A549 (cell line): ENCODE results near the gene UBL7. TPM values are rescaled to one million over a fixed set of nuclear protein-coding genes. Genes with fewer than 3 reads are reported as not detected.
A peak's percentile ranks its signal among the peaks of the same experiment; 100 is the strongest.

ENCODE experiments used
- ATAC-seq, 2 experiments: fragments of 200-7000 bp in 1 of 2; fragments of >200 bp in 1 of 2; cut with Nextera tagmentation in 1 of 2; cut with Tn5 transposase in 1 of 2; 3 replicates each; pipeline versions ENCODE4 v1.8.0 to v1.9.1; 2018 to 2020; ENCODE audit warnings: mild to moderate bottlenecking in 1 of 2, moderate library complexity in 1 of 2
- CTCF ChIA-PET: fragments of 300-600 bp; sonication (Branson Sonifier 250); formaldehyde crosslinking; extraction: SDS; loops from one replicate; lab custom pipeline; 2021; ENCODE audit warnings: antibody characterized with exemption, inconsistent platforms; lab: Yijun Ruan, JAX
- POLR2A ChIA-PET: fragments of 350-600 bp; formaldehyde crosslinking; extraction: SDS; loops from one replicate; lab custom pipeline; 2021; ENCODE audit warnings: antibody characterized with exemption, inconsistent platforms; lab: Yijun Ruan, JAX
- DNase-seq, 2 experiments: peaks; one replicate each; pipeline versions ENCODE4 v3.0.0 to v3.0.0-alpha.2; 2011 to 2016; ENCODE audit warnings: low read depth in 1 of 2, low spot score in 1 of 2
- FAIRE-seq: peaks from 2 replicates; lab custom pipeline; 2011; peaks lifted over from hg19 to GRCh38; lab: Jason Lieb, UNC
- H3K27ac ChIP-seq, 2 experiments: fragments of >200 bp; sonication (Bioruptor Twin); formaldehyde crosslinking; 3 replicates each; pipeline ENCODE4 v1.5.1; 2016 to 2017
- H3K4me1 ChIP-seq: fragments of >200 bp; sonication (Bioruptor Twin); formaldehyde crosslinking; 3 replicates; pipeline ENCODE4 v1.6.1; 2016
- H3K4me2 ChIP-seq: fragments of >200 bp; sonication (Bioruptor Twin); formaldehyde crosslinking; 3 replicates; pipeline ENCODE4 v1.6.1; 2016
- H3K4me3 ChIP-seq: fragments of >200 bp; sonication (Bioruptor Twin); formaldehyde crosslinking; 3 replicates; pipeline ENCODE4 v1.5.1; 2016
- H3K9me3 ChIP-seq: fragments of >200 bp; sonication (Bioruptor Twin); formaldehyde crosslinking; 3 replicates; pipeline ENCODE4 v1.6.1; 2016
- CBX2 ChIP-seq: fragments of 200-600 bp; sonication (generic); IDR thresholded peaks from 2 replicates; pipeline ENCODE4 v1.6.1; 2016; ENCODE audit warnings: low read depth, mild to moderate bottlenecking, borderline replicate concordance
- CBX8 ChIP-seq: fragments of 200-600 bp; sonication (generic); IDR thresholded peaks from 2 replicates; pipeline ENCODE4 v1.6.1; 2016
- CTCF ChIP-seq: fragments of >200 bp; sonication (Bioruptor Twin); formaldehyde crosslinking; IDR thresholded peaks from 3 replicates; pipeline ENCODE4 v1.5.1; 2016
- ELK1 ChIP-seq: fragments of 150-350 bp; IDR thresholded peaks from 2 replicates; pipeline ENCODE4 v1.6.1; 2014; ENCODE audit warnings: low read depth, mild to moderate bottlenecking, low read length
- ESRRA ChIP-seq: fragments of 150-350 bp; IDR thresholded peaks from 2 replicates; pipeline ENCODE4 v1.6.1; 2014; ENCODE audit warnings: mild to moderate bottlenecking, low read length, borderline replicate concordance
- FOSB ChIP-seq: fragments of 250-450 bp; sonication (Bioruptor Pico); IDR thresholded peaks from 2 replicates; pipeline ENCODE4 v1.5.0; 2020; ENCODE audit warnings: mild to moderate bottlenecking, moderate library complexity
- FOSL2 ChIP-seq, 2 experiments: fragments of 450-650 bp in 1 of 2; fragments of >200 bp in 1 of 2; sonication (Bioruptor Twin) in 1 of 2; formaldehyde crosslinking; IDR thresholded peaks; 2 replicates each; pipeline versions ENCODE4 v1.5.0 to v1.6.1; 2016 to 2020; ENCODE audit warnings: mild to moderate bottlenecking in 1 of 2, moderate library complexity in 1 of 2
- JUNB ChIP-seq: fragments of >200 bp; sonication (Bioruptor Twin); formaldehyde crosslinking; IDR thresholded peaks from 2 replicates; pipeline ENCODE4 v1.6.1; 2016
- KDM5A ChIP-seq: fragments of 200-600 bp; sonication (generic); IDR thresholded peaks from 2 replicates; pipeline ENCODE4 v1.6.1; 2016; ENCODE audit warnings: antibody characterized with exemption, mild to moderate bottlenecking
- MAX ChIP-seq: IDR thresholded peaks from 2 replicates; pipeline ENCODE4 v1.6.1; 2012
- MAZ ChIP-seq: fragments of 150-350 bp; IDR thresholded peaks from 2 replicates; pipeline ENCODE4 v1.6.1; 2014; ENCODE audit warnings: antibody characterized with exemption, low read depth, low read length, borderline replicate concordance
- MYC ChIP-seq: IDR thresholded peaks from 2 replicates; pipeline ENCODE4 v1.6.1; 2012; ENCODE audit warnings: mild to moderate bottlenecking, inconsistent platforms, low read length, improper control_type of control experiment, borderline replicate concordance
- PBX3 ChIP-seq: IDR thresholded peaks from 2 replicates; pipeline ENCODE4 v1.6.1; 2012
- PHF8 ChIP-seq: fragments of 200-600 bp; sonication (generic); IDR thresholded peaks from 2 replicates; pipeline ENCODE4 v1.6.1; 2016; ENCODE audit warnings: low read depth, mild to moderate bottlenecking, antibody characterized with exemption, moderate library complexity, borderline replicate concordance
- RAD21 ChIP-seq, 2 experiments: fragments of >200 bp in 1 of 2; sonication (Bioruptor Twin) in 1 of 2; formaldehyde crosslinking in 1 of 2; IDR thresholded peaks in 1 of 2; conservative IDR thresholded peaks in 1 of 2; 2 replicates in 1 of 2; 3 replicates in 1 of 2; pipeline ENCODE4 v1.6.1; 2012 to 2018; ENCODE audit warnings: inconsistent platforms in 1 of 2
- REST ChIP-seq: fragments of 200-600 bp; sonication (generic); IDR thresholded peaks from 2 replicates; pipeline ENCODE4 v1.6.1; 2016; ENCODE audit warnings: antibody characterized with exemption, mild to moderate bottlenecking, moderate library complexity
- RFX5 ChIP-seq: fragments of 450-650 bp; IDR thresholded peaks from 2 replicates; pipeline ENCODE4 v1.7.1; 2014; ENCODE audit warnings: antibody characterized with exemption, mild to moderate bottlenecking, moderate library complexity
- RNF2 ChIP-seq: fragments of 200-600 bp; sonication (generic); IDR thresholded peaks from 2 replicates; pipeline ENCODE4 v1.6.1; 2016; ENCODE audit warnings: low read depth, mild to moderate bottlenecking, antibody characterized with exemption, moderate library complexity, borderline replicate concordance
- SMC3 ChIP-seq: fragments of >200 bp; sonication (Bioruptor Twin); formaldehyde crosslinking; IDR thresholded peaks from 3 replicates; pipeline ENCODE4 v1.6.1; 2018; ENCODE audit warnings: inconsistent platforms
- TFCP2L1 ChIP-seq: fragments of 250-450 bp; sonication (Bioruptor Pico); IDR thresholded peaks from 2 replicates; pipeline ENCODE4 v1.5.0; 2021; ENCODE audit warnings: mild to moderate bottlenecking
- ZFP36 ChIP-seq: fragments of 450-650 bp; IDR thresholded peaks from 2 replicates; pipeline ENCODE4 v1.6.1; 2014; ENCODE audit warnings: borderline replicate concordance; ENCODE audit not compliant: partially characterized antibody
- ZSCAN20 ChIP-seq: fragments of 250-450 bp; sonication (Bioruptor Pico); IDR thresholded peaks from 2 replicates; pipeline ENCODE4 v1.8.0; 2022; ENCODE audit warnings: mild to moderate bottlenecking, moderate library complexity
- WGBS: methylation state at CpG from one replicate; pipeline ENCODE4 v1.1.6; 2017; ENCODE audit errors: missing lambda C conversion rate; 5-methylcytosine and 5-hydroxymethylcytosine counted together
- polyA plus RNA-seq, 4 experiments: library from polyadenylated mRNA; depleted of rRNA in 3 of 4; stranded (reverse); fragments of >200 nt; fragmentation: RNase III in 1 of 4; extraction: RNeasy Plus Mini Kit Qiagen cat#74134 plus additional on column Dnase treatment in 1 of 4; gene quantifications; 2 replicates in 3 of 4; 3 replicates in 1 of 4; pipeline ENCODE4 v1.2.3, GENCODE V29; 2011 to 2017

Gene UBL7
- polyA plus RNA-seq, 2 of the 4 experiments (the other 2 are of a cell fraction) = 32.6 to 48.5 TPM

- 0 out of 3 replicates have a peak overlapping the region, but pooled peaks have one; percentile 17 for H3K4me2 ChIP-seq
- TF ChIP-seq JUNB (no peak), MAZ (no peak), SMC3 (peak; percentile 69), MYC (no peak), CBX8 (no peak), MAX (no peak), PHF8 (no peak), ZFP36 (no peak), CTCF (peak; percentile 59), RFX5 (no peak), FOSB (CRISPR knock-in tag) (no peak), REST (no peak), ZSCAN20 (CRISPR knock-in tag) (no peak), ESRRA (no peak), FOSL2 (IDR thresholded peaks at IDR 0.05) (no peak), FOSL2 (CRISPR knock-in tag; IDR thresholded peaks at IDR 0.05) (no peak), ELK1 (no peak), KDM5A (no peak), PBX3 (no peak), RAD21 (conservative IDR thresholded peaks at IDR 0.05 in 1 of 2, IDR thresholded peaks at IDR 0.05 in 1 of 2) (peak; percentile 33 to 42; a peak in 3 of 5 replicates), RNF2 (no peak), TFCP2L1 (CRISPR knock-in tag) (no peak), CBX2 (no peak)
- H3K4me3 ChIP-seq = no peak overlapping the region
- ChIA-PET POLR2A (interaction anchor here (0.6 kb wide), 1 partner anchor 126 kb away, joined by 3 read pairs; the partner anchor contains the start of gene CLK3), CTCF (interaction anchor here (0.7 to 2.2 kb wide), 14 partner anchors 10 to 281 kb away, joined by 3 to 9 read pairs (median 3); partner anchors contain the start of gene UBL7)
- no peaks in the 10 kb centered on the region for H3K9me3 ChIP-seq
- H3K4me1 ChIP-seq = 0 out of 3 replicates have a peak, but pooled peaks cover 2% of the 10 kb centered on the region
- 28% methylated on average over 9 of the region's 9 CpGs for WGBS
- no peak overlapping the region for H3K27ac ChIP-seq
- ATAC-seq (peak; percentile 76 to 92), FAIRE-seq (no peak), DNase-seq (peak; percentile 51 to 58)
These were observed 28.8 kb upstream of the UBL7 start for GRCh38 chr15:74489518-74490338.
